H4 (cell line): ENCODE data around the gene TRIM24. TPM values are rescaled to one million over a fixed set of nuclear protein-coding genes. Genes with fewer than 3 reads are reported as not detected.

Experiments
- DNase-seq: peaks from one replicate; pipeline ENCODE4 v3.0.0-alpha.2; 2015; ENCODE audit warnings: low spot score
- total RNA-seq: library from RNA; depleted of rRNA; stranded (reverse); fragments of >200 nt; shearing (Covaris generic); gene quantifications from 2 replicates; pipeline ENCODE4 v1.2.3, GENCODE V29; 2014

The TRIM24 gene
- total RNA-seq, 1 experiment from 2014 or later: 20.6 TPM

GRCh38 chr7:138538997-138539644, 79.1 kb downstream of the TRIM24 start:
- no peak for DNase-seq

GRCh38 chr7:138542183-138542582, 82.1 kb downstream of the TRIM24 start:
- DNase-seq: no peak

GRCh38 chr7:138543739-138544138, 83.7 kb downstream of the TRIM24 start:
- no peak for DNase-seq

GRCh38 chr7:138545123-138545522, 85.1 kb downstream of the TRIM24 start:
- DNase-seq: no peak

- no peak for DNase-seq
Observed at GRCh38 chr7:138546064-138546619, 86.1 kb downstream of the TRIM24 start.

GRCh38 chr7:138546829-138547228, 86.8 kb downstream of the TRIM24 start:
- DNase-seq: no peak

- no peak for DNase-seq
Observed at GRCh38 chr7:138549082-138549481, 89.0 kb downstream of the TRIM24 start.

- DNase-seq: no peak
Observed at GRCh38 chr7:138550337-138550736, 90.3 kb downstream of the TRIM24 start.

- no peak for DNase-seq
Observed at GRCh38 chr7:138551102-138551501, 91.0 kb downstream of the TRIM24 start.

- DNase-seq: no peak
Observed at GRCh38 chr7:138553805-138554204, 93.7 kb downstream of the TRIM24 start.

- no peak for DNase-seq
Observed at GRCh38 chr7:138554674-138555073, 94.6 kb downstream of the TRIM24 start.

- no peak for DNase-seq
Observed at GRCh38 chr7:138555684-138556083, 95.6 kb downstream of the TRIM24 start.

GRCh38 chr7:138556771-138557484, 96.9 kb downstream of the TRIM24 start:
- DNase-seq: no peak

GRCh38 chr7:138559448-138559847, 99.4 kb downstream of the TRIM24 start:
- no peak for DNase-seq

GRCh38 chr7:138563808-138564207, 103.7 kb downstream of the TRIM24 start:
- no peak for DNase-seq

- DNase-seq: no peak
Observed at GRCh38 chr7:138564365-138564764, 104.3 kb downstream of the TRIM24 start.

- no peak for DNase-seq
Observed at GRCh38 chr7:138565071-138565450, 105.0 kb downstream of the TRIM24 start.

- no peak for DNase-seq
Observed at GRCh38 chr7:138565451-138566114, 105.5 kb downstream of the TRIM24 start.

- DNase-seq: no peak
Observed at GRCh38 chr7:138568655-138569054, 108.6 kb downstream of the TRIM24 start.

- no peak for DNase-seq
Observed at GRCh38 chr7:138569418-138569817, 109.4 kb downstream of the TRIM24 start.

- DNase-seq: no peak
Observed at GRCh38 chr7:138570715-138571114, 110.7 kb downstream of the TRIM24 start.

GRCh38 chr7:138573741-138574140, 113.7 kb downstream of the TRIM24 start:
- no peak for DNase-seq
